Neuronal stem cell (in vitro differentiated cells): ENCODE measurements around the gene THRSP.
"Not testable (repeated sequence)": the region's sequence is repeated elsewhere in the genome, so short reads cannot be mapped to it uniquely, and the experiment has no call there.

ENCODE experiments used
- DNase-seq: peaks from one replicate; pipeline ENCODE4 v3.0.0-alpha.2; 2013; ENCODE audit warnings: low spot score
- H2AFZ ChIP-seq: one replicate; pipeline ENCODE4 v1.6.1; 2013; ENCODE audit warnings: mild to moderate bottlenecking, low read length, inconsistent platforms
- H2AK5ac ChIP-seq: 2 replicates; pipeline ENCODE4 v1.6.1; 2013; ENCODE audit warnings: low read depth, mild to moderate bottlenecking, inconsistent platforms, low read length, moderate library complexity, mixed read lengths
- H2BK120ac ChIP-seq: 2 replicates; pipeline ENCODE4 v1.6.1; 2013; ENCODE audit warnings: low read depth, mild to moderate bottlenecking, inconsistent platforms, low read length, moderate library complexity, mixed read lengths
- H2BK12ac ChIP-seq: one replicate; pipeline ENCODE4 v1.6.1; 2013; ENCODE audit warnings: low read length, inconsistent platforms
- H2BK15ac ChIP-seq: 2 replicates; pipeline ENCODE4 v1.6.1; 2013; ENCODE audit warnings: mild to moderate bottlenecking, low read length, inconsistent platforms, mixed read lengths
- H2BK5ac ChIP-seq: one replicate; pipeline ENCODE4 v1.6.1; 2013; ENCODE audit warnings: inconsistent platforms, mild to moderate bottlenecking, low read length, moderate library complexity
- H3K14ac ChIP-seq: one replicate; pipeline ENCODE4 v1.6.1; 2013; ENCODE audit warnings: low read length, inconsistent platforms
- H3K18ac ChIP-seq: 2 replicates; pipeline ENCODE4 v1.6.1; 2013; ENCODE audit warnings: low read length, inconsistent platforms
- H3K23ac ChIP-seq: 2 replicates; pipeline ENCODE4 v1.6.1; 2013; ENCODE audit warnings: low read depth, mild to moderate bottlenecking, mixed read lengths, low read length, inconsistent platforms; ENCODE audit not compliant: poor library complexity
- H3K27ac ChIP-seq: replicated peaks from 3 replicates; pipeline ENCODE4 v1.5.1; 2013; ENCODE audit warnings: low read length, inconsistent platforms
- H3K27me3 ChIP-seq, 3 experiments: 2 replicates each; pipeline ENCODE4 v1.6.1; 2013; ENCODE audit warnings: low read length in 3 of 3, mild to moderate bottlenecking in 2 of 3, inconsistent platforms in 1 of 3, low read depth in 1 of 3, mixed read lengths in 1 of 3, moderate library complexity in 1 of 3; ENCODE audit not compliant: control insufficient read depth in 3 of 3, insufficient read depth in 3 of 3
- H3K36me3 ChIP-seq, 2 donors: replicated peaks in 1 of 2; 2 replicates each; pipeline ENCODE4 v1.6.1; 2013; ENCODE audit warnings: low read length in 2 of 2; ENCODE audit not compliant: control insufficient read depth in 2 of 2, insufficient read depth in 2 of 2
- H3K4ac ChIP-seq: 2 replicates; pipeline ENCODE4 v1.6.1; 2013; ENCODE audit warnings: inconsistent platforms, mild to moderate bottlenecking, low read length, moderate library complexity
- H3K4me1 ChIP-seq, 2 donors: 1 replicate in 1 of 2; 2 replicates in 1 of 2; pipeline ENCODE4 v1.6.1; 2013; ENCODE audit warnings: low read length in 2 of 2, low read depth in 1 of 2; ENCODE audit not compliant: control insufficient read depth in 2 of 2, insufficient read depth in 1 of 2
- H3K4me2 ChIP-seq: one replicate; pipeline ENCODE4 v1.6.1; 2013; ENCODE audit warnings: mild to moderate bottlenecking, low read length, inconsistent platforms; ENCODE audit not compliant: insufficient read depth, poor library complexity, severe bottlenecking
- H3K4me3 ChIP-seq, 2 donors: 2 replicates each; pipeline ENCODE4 v1.5.1; 2013; ENCODE audit warnings: low read length in 2 of 2, mild to moderate bottlenecking in 2 of 2, inconsistent platforms in 1 of 2, moderate library complexity in 1 of 2
- H3K79me1 ChIP-seq: one replicate; pipeline ENCODE4 v1.6.1; 2013; ENCODE audit warnings: low read depth, mild to moderate bottlenecking, inconsistent platforms, low read length, moderate library complexity
- H3K9ac ChIP-seq: one replicate; pipeline ENCODE4 v1.6.1; 2013; ENCODE audit warnings: mild to moderate bottlenecking, low read depth, low read length, inconsistent platforms; ENCODE audit not compliant: poor library complexity
- H3K9me3 ChIP-seq, 2 donors: replicated peaks in 1 of 2; 2 replicates each; pipeline versions ENCODE3 to v1.6.1; 2013; ENCODE audit warnings: low read length in 2 of 2, mild to moderate bottlenecking in 2 of 2, inconsistent platforms in 1 of 2, low read depth in 1 of 2, mixed read lengths in 1 of 2, moderate library complexity in 1 of 2; ENCODE audit not compliant: control insufficient read depth in 2 of 2, insufficient read depth in 1 of 2
- H4K8ac ChIP-seq: one replicate; pipeline ENCODE4 v1.6.1; 2013; ENCODE audit warnings: low read depth, mild to moderate bottlenecking, inconsistent platforms, low read length, moderate library complexity
- H4K91ac ChIP-seq: one replicate; pipeline ENCODE4 v1.6.1; 2013; ENCODE audit warnings: low read length, low read depth, mild to moderate bottlenecking, inconsistent platforms; ENCODE audit not compliant: poor library complexity
- WGBS, 2 donors: extraction: QIAGEN DNeasy Blood & Tissue Kit; methylation state at CpG; one replicate each; pipeline ENCODE4 v1.1.7; 2013; ENCODE audit warnings: missing lambda C conversion rate in 2 of 2, mixed read lengths in 1 of 2; ENCODE audit not compliant: insufficient read length in 2 of 2, insufficient replicate concordance in 1 of 2; ENCODE audit errors: extremely low coverage in 2 of 2; 5-methylcytosine and 5-hydroxymethylcytosine counted together

Gene THRSP

GRCh38 chr11:78077592-78077991 lies 13.9 kb downstream of the THRSP start:
- H3K27ac ChIP-seq, H3K9ac ChIP-seq, H3K79me1 ChIP-seq, DNase-seq, H2AFZ ChIP-seq, H3K18ac ChIP-seq, H4K8ac ChIP-seq, H2BK120ac ChIP-seq, H2AK5ac ChIP-seq, H3K9me3 ChIP-seq, H3K23ac ChIP-seq, H3K4ac ChIP-seq, H2BK15ac ChIP-seq, H3K4me2 ChIP-seq, H3K4me3 ChIP-seq, H2BK12ac ChIP-seq, H4K91ac ChIP-seq, H3K14ac ChIP-seq, H2BK5ac ChIP-seq, H3K27me3 ChIP-seq: not testable (repeated sequence)
- WGBS, 2 donors = no CpG with 5 or more reads among the region's 4 CpGs
- Histone ChIP-seq H3K4me1 (peaks cover 3 to 11% of the 10 kb centered on the region in 2 donors), H3K36me3 (peaks cover 4 to 39% of the 10 kb centered on the region in 2 donors)

DNA sequence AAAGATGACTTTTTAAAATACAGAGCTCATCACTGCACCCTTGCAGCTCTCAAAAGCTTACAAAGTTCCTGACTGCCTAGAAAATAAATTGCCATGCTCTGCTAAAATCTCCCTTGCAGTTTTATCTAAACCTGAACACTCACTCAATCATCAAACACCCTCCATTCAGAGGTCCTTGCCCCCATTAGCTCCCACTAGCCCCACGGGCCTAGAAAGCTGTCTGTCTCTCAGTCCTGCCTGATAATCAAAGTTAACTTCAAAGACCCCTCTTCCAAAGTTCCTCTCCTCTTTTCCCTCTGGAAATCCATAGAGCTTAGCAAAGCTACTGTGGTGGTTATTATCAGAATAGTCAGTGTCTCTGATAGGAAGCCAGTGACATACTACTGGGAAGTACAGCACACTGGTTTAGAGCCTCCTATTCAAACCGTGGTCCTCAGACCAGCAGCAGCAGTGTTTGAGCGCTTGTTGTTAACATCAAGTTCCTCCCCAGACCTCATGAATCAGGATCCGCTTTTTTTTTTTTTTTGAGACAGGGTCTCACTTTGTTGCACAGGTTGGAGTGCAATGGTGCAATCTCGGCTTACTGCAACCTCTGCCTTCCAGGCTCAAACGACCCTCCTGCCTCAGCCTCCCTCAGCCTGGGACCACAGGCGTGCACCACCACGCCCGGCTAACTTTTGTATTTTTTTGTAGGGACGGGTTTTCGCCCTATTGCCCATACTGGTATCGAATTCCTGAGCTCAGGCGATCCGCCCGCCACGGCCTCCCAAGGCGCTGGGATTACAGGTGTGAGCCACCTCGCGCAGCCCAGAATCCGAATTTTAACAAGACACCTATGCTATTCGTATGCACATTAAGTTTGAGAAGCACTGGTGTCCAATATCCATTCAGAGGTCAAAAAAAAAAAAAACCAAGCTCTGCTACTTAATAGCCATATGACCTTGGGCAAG lies 14.8 kb downstream of the THRSP start:
- H3K79me1 ChIP-seq = peaks cover 5% of the 10 kb centered on the region
- no peak overlapping the region for H3K27ac ChIP-seq
- H3K4me2 ChIP-seq = peak overlapping the region; percentile 72
- no peak overlapping the region for H2BK12ac ChIP-seq
- H4K8ac ChIP-seq = no peak overlapping the region
- peaks cover 4 to 32% of the 10 kb centered on the region in 2 donors for H3K36me3 ChIP-seq
- WGBS, 2 donors = no CpG with 5 or more reads among the region's 21 CpGs
- H3K4ac ChIP-seq = no peak overlapping the region
- peak overlapping the region; percentile 93 for H2AFZ ChIP-seq
- H2BK120ac ChIP-seq = no peak overlapping the region
- H3K23ac ChIP-seq = no peak overlapping the region
- H3K18ac ChIP-seq = no peak overlapping the region
- no peak overlapping the region for H4K91ac ChIP-seq
- no peak overlapping the region for H2BK15ac ChIP-seq
- peak overlapping the region; percentile 91 to 93 for H3K4me3 ChIP-seq
- no peak overlapping the region for H2AK5ac ChIP-seq
- H3K9ac ChIP-seq = no peak overlapping the region
- no peak overlapping the region for H2BK5ac ChIP-seq
- no peak overlapping the region for H3K14ac ChIP-seq
- no peaks in the 10 kb centered on the region for H3K27me3 ChIP-seq
- peaks cover 3 to 11% of the 10 kb centered on the region in 2 donors for H3K4me1 ChIP-seq
- no peaks in the 10 kb centered on the region for H3K9me3 ChIP-seq
- no peak for DNase-seq

DNA sequence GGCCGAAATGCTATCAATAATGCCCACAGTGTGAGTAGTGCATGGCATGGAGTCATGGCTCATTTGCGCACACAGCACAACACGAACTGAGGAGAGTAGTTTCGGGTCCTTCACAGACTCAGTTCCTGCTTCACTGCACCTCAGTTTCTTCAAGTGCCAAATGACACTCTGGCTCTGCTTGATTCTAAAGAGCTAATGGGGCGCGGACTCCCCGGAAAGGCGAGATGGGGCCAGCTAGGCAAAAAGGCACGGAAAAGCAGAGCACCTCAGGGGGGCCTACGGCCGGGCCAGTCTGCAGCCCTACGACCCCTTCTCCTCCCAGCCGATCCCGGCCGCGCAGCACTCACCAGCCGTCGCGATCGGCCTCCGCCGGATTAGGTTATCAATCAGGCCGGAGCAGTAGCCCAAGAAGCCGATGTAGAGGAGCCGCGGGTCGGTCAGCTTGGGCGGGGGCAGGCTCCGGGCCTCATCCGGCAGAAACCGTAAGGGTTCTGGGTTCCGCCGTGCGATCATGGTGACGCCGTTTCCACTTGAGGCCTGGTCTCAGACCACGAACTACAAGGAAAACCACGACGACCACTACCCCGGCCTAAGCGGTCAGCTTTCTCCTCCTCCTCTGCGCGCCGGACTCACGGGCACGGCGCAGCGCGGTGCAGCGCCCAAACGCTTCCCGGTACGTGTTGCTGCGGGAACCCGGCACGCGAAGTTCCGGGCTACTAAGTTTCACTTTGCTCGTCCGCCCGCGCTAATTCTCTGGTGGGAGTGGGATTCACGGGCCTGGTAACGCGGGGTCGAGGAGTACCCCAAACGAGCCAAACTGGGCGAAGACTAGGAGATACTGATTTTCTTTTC lies 15.8 kb downstream of the THRSP start, which contains the start of gene NDUFC2:
Gene NDUFC2, minus strand, starts transcription at position 631 of the 852 bp plus-strand sequence. Its CDS starts 118 bp downstream, at position 513.
- Histone ChIP-seq H3K4me2 (peak within 1 kb of the TSS; percentile 72), H2AFZ (peak within 1 kb of the TSS; percentile 93), H3K27me3 (no peaks in the 10 kb centered on the region), H2BK5ac (peak within 1 kb of the TSS; percentile 45), H3K4ac (no peak within 1 kb of the TSS), H3K4me3 (peak within 1 kb of the TSS; percentile 91 to 93), H2AK5ac (no peak within 1 kb of the TSS), H3K18ac (peak within 1 kb of the TSS; percentile 94), H3K79me1 (peaks cover 5% of the 10 kb centered on the region), H4K8ac (no peak within 1 kb of the TSS), H2BK120ac (no peak within 1 kb of the TSS), H3K9me3 (no peaks in the 10 kb centered on the region), H2BK12ac (no peak within 1 kb of the TSS), H3K4me1 (peaks cover 3 to 11% of the 10 kb centered on the region in 2 donors), H3K36me3 (peaks cover 4 to 32% of the 10 kb centered on the region in 2 donors), H3K9ac (peak within 1 kb of the TSS; percentile 52), H3K14ac (peak within 1 kb of the TSS; percentile 0), H3K27ac (peak within 1 kb of the TSS; percentile 46), H3K23ac (peak within 1 kb of the TSS; percentile 97), H2BK15ac (no peak within 1 kb of the TSS), H4K91ac (peak within 1 kb of the TSS; percentile 19)
- DNase-seq = peak; percentile 64
- no CpG with 5 or more reads among the region's 68 CpGs for WGBS, 2 donors
